HG03103 (cell line): Measurements from ENCODE around the gene LCNL1.
"Not testable (repeated sequence)": the region's sequence is repeated elsewhere in the genome, so short reads cannot be mapped to it uniquely, and the experiment has no call there.

Experiments
- ATAC-seq: cut with Tn5 transposase; IDR thresholded peaks from one replicate; pipeline ENCODE4 v1.9.1; 2021; ENCODE audit warnings: low read depth; ENCODE audit not compliant: unreplicated experiment

LCNL1 gene

DNA sequence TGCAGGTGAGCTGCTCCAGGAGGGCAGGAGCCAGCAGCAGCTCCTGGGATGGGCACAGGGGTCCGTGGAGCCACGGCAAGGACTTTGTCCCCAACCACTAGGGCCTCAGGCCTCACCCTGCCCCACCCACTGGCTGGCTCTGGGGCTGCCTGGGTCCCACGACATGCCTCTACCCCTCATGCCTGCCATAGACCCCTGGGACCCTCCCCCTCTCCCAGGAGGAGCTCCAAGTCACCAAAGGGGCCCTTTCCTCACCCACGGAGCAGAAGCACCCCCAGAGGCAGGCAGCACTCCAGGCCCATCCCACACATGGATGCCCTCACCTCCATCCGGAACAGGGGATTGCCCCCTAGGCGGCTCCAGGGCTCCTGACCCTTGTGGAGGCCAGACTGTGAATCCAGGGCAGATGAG is 38.8 kb downstream of the LCNL1 start:
- no peak for ATAC-seq

DNA sequence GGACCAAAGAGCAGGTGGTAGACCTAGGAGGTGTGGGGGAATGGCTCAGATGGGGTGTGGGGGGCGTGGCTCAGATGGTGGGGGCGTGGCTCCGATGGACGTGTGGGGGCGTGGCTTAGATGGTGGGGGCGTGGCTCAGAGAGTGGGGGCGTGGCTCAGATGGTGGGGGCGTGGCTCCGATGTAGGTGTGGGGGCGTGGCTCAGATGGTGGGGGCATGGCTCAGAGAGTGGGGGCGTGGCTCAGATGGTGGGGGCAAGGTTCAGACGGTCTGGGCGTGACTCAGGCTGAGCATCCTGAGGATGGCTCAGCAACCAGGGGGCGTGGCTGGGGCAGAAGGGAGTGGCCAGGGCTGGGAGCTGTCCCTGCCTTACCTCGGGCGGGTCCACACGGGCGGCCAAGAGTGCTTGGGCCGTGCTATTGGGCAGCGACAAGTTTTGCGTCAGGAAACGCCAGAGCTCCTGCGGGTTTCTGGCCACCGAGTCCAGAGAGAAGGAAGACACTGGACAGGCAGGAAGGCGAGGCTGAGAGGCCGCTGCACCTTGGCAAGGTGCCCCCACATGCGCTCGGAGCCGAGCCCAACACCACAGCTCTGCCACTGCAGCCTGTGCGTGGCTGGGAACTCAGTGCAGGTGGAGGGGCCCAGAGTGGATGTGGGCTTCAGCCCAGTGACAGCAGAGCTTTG is 39.3 kb downstream of the LCNL1 start:
- no peak for ATAC-seq

DNA sequence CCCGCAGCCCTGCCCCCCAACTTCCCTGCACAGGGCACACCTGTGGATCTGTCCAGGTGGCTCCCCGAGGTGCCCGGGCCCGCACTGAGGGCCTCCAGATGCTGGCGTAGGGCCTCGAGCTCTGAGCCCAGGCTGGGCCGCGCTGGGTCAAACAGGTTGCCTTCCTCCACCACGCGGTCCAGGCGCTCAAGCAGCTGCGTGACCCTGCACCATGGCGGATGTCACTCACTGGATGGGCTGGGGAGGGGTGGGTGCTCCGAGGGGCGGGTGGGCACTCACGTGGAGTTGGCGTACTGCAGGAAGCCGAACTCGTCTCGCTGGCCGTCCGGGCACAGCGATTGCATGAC is 39.8 kb downstream of the LCNL1 start:
- ATAC-seq = no peak

DNA sequence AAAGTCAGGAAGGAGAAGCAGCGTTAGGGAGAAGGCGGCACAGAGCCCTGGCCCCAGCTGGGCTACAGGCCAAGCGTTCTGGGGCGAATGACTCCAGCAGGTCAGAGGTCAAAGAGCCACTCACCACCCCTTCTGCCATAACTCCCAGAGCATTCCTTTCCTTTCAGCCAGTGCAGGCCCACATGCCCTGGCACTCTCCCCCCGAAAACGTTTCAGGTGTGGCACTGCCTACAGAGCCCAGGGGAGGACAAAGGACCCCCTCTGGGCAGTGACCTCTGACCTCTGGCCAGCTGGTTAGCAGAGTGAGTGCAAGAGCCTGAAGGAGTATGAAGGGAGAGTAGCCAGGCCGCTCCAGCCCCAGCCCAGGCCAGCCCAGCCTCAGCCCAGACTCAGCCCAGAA is 40.4 kb downstream of the LCNL1 start:
- no peak for ATAC-seq

DNA sequence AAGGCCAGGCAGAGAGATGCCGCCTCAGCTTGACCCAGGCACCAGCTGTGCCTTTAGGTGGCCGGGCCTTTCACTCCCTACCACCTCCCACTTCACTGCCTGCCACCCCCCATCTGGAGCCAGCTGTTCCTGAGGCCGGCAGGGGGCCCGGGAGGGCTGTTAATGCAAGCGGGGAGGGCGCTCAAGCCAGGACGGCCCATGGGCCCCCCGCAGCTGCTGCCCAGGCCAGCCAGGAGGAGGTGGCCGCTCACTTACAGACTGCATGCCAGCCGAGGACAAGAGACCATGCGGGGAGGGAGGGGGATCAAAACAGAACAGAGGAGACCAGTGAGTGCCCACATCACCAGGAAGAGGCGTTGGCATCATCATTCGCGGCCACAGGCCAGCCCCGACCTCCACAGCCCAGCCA is 40.8 kb downstream of the LCNL1 start:
- no peak for ATAC-seq

DNA sequence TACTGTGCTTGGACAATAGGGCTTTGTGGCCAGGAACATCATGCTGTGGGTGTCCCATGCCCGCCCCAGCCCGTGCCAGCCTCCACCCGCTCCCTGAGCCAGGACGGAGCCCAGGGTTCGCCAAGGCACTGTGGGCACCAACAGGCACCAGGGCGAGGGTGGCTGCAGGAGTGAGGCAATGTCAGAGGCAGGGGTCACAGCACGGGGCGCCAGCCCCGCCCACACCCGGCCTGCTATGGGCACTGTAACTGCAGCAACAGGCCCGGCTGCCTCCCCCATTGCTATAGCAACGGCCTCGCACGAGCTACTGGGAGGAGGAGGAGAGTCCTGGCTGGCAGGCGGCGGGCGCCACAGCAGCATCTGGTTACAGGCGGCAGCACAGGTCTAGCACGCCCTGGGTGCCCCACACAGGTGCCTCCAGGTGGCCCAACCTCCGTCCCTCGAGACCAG is 42.7 kb downstream of the LCNL1 start:
- ATAC-seq = no peak

DNA sequence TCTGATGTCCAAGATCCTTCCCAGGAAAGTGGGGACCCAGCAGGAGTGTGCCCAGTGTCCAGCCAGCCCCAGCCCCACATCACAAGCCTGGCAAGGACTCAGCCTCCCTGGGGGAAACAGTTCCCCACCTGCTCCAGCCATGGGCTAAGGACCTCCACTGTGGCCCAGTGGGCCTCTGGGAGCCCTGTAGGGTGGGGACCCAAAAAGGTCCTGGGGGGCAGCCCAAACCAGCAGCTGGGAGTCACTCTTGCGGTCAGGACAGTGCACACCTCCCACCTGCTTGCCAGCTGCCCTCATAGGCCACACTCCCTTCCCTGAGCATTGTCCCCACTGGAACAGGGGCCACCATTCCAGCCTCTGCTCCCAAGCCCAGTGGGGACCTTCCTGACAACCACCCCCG is 43.6 kb downstream of the LCNL1 start:
- no peak for ATAC-seq

DNA sequence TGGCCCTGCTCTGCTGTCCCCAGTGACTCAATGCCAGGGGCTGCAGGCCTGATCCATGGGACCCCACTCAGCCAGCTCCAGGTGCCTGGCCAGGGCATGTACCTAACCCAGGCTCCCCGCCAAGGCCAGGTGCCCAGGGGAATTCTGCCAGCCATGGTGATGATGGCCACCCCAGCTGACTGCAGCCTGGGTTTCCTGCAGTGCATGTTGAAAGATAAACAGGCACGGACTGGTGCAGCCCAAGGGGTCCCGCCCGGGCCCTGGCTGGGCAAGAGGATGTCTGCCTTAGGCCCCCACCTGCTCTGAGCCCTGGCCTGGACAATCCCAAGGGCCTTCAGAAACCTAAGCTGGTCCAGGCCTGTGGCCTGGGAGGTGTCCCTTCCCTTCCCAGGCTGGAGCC is 44.0 kb downstream of the LCNL1 start:
- ATAC-seq = no peak

DNA sequence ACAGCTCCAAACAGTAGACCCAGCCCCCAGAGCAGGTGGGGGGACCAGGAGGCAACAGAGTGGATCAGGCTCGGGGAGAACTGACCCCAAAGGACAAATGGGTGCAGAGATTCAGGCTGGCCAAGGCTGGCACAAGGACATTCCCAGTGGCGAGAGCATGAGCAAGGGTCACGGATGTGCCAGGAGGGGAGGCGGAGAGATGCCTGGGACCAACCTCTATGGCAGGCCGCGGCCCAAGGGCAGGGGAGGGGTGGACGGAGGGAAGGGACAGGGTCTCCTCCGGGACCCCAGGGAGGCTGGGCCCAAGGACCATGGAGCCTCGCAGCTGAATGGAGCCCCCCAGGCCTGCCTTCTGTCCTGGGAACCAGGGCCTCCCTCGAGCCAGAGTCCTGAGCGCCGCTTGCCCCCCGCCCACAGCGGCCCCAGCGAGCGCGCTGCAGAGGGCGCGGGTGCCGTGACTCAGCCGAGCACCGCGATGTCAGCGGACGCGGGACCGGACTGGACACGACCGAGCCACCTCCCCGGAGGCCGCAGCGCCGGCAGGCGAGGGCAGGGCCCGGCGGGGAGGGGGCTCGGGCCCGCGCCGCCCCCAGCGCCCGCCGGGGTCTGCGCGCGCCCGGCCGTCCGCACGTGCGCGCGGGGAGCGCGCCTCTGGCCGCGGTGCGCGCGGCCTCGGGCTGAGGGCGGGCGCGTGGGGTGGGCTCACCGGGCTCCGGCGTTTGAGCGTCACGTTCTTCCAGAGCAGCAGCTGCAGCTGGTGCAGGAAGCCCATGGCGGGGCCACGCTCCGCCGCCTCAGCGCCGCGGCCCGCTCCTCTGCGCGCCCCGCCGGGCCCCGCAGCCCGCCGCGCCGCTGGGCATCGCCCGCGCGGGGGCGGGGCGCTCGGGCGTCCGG is 44.8 kb downstream of the LCNL1 start, which contains the start of gene ABCA2:
Gene ABCA2 (minus strand): TSS at position 869 of the 894 bp plus-strand sequence. CDS start 97 bp downstream, at position 772.
- ATAC-seq = no peak

DNA sequence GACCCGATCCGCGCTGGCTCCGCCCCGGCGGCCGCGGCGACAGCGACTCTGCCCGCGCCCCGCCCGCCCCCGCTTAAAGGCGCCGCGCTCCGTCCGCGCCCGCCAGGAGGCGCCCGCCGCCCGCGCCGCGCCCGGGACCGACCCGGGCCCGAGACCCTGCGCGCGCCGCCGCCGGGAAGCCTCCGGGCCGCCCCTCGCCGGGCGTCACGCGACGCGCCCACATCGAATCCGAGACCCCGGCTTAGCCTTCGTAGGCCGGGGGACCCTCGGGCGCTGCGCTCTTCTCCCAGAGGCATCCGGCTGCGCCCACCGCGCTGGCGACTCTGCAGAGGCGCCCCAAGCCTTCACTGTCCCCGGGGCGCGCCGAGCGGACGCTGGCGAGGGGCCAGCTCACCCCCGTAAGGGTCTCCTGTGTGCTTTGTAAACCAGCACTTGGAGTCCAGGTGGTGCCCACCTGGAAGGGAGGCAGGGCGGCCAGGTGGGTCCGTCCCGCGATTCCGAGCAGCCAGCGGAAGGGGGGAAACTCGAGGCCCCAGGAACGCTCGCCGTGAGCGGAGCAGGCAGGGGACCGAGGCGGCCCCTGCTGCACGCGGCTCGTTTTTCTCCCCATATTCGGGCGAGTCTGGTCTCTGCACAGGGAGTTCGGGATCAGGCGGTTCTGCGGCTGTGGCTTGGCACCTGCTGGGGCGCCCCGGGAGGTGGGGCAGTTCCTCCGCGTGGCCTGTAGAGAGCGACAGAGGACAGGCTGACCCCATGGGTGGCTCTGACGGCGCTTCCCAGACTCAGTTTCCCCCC is 45.7 kb downstream of the LCNL1 start:
- ATAC-seq = peak; percentile 35

DNA sequence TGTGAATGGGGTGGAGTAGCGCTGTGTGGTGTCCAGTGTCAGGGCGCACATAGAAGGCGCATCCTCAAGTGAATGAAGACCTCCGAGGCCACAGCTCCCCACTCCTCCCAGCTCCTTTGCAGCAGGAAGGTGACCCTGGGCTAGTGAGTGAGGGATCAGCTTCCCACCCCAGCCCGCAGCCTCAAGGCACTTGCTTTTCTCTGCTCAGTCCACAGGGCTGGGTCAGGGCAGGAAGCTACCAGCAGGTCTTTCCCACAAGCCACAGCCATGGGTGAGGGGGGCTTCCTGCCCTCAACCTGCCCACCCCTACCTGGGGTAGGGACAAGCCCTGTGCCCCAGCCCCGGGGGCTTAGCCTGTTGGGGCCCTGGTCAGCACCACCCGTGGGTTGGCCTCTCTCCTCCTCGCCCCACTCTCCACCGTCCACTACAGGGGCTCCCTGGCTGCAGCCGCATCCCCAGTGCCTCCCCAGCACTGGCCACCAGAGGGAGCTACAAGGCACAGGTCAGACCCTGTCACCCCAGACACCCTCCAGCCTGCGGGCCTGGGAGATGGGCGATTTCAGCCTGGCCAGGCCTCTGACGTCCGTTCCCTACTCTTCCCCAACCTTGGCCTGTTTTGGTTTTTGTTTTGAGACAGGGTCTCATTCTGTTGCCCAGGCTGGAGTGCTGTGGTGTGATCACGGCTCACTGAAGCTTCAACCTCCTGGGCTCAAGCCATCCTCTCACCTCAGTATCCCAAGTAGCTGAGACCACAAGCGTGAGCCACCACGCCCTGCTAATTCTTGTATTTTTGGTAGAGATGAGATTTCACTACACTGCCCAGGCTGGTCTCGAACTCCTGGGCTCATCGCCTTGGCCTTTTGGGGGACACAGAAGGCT is 46.5 kb downstream of the LCNL1 start:
- ATAC-seq = no peak

DNA sequence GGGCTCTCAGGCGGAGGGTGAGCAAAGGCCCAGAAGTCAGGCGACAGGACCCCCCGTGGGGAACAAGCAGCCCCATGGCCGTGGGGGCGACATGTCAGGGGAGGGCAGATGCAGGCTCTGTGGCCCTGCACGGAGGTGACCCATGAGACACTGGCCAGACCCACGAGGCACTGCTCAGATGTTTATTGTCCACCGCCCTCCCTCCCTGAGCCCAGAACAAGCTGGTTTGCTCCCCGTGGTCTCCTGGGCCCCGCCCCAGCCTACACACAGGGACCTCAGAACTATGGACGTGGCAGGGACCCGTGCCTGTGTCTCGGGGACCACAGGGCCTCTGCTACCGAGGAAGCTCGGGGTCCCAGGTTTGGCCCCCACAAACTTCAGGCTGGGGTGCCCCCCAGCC is 47.2 kb downstream of the LCNL1 start:
- ATAC-seq = no peak

DNA sequence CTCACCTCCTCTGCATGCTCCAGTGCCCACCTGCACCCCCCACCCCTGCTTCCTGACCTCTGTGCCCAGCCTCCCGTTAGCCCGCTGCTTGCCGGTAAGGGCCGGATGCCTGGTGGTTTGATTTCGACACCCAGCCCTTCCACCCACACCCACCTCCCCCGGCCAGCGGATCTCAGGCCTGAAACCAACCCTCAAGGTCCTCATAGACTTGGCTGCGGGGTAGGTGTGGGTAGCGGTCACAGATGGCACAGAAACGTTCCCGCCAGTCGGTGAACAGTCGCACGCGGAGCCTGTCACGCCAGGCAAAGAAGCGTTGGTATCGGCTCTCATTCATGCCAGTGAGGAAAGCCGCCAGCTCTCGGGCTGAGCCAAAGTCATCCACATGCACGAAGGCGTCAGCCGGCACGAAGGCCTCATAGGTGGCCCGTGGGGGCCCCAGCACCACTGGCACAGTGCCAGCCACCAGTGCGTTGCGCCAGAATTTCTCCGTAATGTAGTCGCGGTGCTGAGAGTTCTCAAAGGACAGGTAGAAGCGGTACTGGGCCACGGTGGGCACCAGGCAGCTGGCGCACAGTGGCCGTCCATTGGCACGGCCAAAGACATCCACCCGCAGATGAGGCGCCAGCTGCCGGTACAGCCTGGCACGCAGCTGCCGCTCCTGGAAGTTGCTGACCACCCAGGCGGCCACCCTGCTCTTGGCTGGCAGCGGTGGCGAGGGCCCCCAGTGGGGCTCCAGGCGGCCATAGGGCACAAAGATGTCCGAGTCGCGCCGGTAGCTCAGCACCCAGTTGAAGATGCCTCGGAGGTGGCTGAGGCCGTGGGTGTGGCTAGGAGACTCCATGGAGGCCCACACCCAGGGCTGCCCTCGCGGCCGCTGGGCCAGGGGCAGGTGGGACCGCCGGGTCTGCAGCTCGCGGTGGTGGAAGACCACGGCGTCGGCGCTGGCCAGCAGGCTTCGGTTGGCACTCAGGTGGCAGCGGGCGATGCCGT is 48.0 kb downstream of the LCNL1 start:
- no peak for ATAC-seq

DNA sequence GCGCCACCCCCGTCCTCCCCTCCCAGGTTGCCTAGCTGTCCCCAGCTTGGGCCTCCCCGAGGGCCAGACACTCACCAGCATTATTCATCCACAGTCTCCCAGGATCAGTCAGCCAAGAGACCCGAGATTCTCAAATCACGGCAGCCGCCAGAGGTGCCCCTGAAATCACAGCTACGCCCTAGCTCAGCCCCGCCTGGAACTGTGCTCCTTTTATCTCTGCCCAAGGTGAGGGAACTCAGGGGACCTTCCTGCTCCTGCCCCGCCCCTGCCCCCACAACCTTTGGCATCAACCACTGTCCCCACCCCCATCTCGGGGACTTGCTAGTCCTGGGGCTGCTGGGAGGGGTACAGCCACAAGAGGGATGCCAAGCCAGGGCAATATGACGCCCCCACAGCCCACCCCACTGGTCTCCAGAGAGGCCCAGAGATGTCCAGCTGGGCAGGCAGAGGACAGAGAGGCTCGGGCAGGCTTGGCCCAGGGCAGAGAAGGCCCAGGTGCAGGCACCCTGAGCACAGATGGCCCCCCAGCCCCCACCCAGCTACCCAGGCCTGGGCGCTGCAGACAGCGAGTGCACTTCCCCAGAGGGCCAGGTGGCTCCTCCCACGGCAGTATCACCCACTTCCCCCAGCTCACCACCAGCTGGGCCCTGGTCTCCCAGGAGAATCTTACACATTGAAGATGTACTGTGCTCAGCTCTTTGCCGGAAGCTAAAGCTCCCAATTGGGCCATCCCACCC is 49.3 kb downstream of the LCNL1 start, which contains the start of gene FUT7:
Gene FUT7 (minus strand): TSS at position 185 of the 737 bp plus-strand sequence. CDS start 97 bp downstream, at position 88.
- ATAC-seq = no peak

DNA sequence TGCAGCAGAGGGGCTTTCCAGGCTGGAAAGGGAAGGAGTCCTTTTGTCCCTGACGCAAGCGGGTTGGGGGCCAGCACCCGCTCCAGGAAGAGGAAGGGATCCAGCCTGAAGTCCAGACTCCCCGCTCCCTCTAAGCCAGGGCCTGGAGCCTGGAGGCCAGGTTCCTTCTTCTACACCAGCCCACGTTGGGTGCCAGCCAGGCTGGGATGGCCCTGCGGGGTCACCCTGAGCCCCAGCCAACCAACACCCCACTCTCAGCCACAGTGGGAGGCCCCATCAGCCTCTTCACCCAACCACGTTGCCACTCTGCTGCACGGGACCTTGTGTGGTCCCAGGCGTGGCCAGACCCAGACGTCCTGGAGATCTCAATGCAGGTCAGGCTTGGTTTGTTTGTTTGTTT is 50.1 kb downstream of the LCNL1 start:
- ATAC-seq = no peak

DNA sequence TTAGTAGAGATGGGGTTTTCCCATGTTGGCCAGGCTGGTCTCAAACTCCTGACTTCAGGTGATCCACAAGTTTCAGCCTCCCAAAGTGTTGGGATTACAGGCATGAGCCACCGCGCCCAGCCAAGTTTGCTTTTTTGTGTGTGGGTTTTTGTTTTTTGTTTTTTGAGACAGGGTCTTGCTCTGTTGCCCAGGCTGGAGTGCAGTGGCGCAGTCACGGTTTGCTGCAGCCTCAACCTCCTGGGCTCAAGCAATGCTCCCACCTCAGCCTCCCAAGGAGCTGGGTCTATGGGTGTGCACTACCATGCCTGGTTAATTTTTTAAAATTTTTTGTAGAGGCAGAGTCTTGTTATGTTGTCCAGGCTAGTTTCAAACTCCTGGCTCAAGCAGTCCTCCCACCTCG is 50.7 kb downstream of the LCNL1 start:
- ATAC-seq = not testable (repeated sequence)

DNA sequence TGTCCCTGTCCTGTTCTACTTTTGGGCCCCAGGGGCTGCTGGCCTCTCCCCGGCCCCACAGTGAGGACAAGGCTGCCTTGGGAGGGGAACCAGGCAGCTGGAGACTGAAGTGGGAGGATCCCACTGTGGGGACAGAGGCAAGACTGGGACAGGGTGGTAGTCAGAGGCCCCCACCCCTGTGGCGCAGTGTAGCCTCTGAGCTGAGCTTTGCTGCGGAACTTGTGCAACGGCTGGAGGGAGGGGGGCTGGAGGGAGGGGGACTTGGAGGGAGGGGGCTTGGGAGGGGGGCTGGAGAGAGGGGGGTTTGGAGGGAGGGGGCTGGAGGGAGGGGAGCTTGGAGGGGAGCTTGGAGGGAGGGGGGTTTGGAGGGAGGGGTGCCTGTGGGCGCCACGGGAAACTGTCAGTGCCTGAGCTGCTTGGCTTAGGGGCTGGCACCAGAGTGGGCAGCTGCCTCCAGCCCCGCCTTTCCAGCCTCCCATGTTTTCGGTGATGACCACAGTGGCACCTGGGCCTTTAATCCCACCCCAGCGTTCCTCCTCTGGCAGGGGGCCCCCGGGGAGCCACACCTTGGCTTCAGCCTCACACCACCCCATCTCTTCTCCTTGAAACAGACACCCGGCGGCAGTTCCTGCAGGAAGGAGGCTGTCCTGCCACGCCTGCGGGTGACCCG is 51.4 kb downstream of the LCNL1 start:
- ATAC-seq = no peak
